Testis (tissue), 2 donors: ENCODE results near the gene ATP2A1.

Experiments used
- POLR2A ChIP-seq: fragments of 450-650 bp; IDR thresholded peaks from one replicate; pipeline ENCODE4 v1.6.1; 2017; ENCODE audit warnings: antibody characterized with exemption, mild to moderate bottlenecking, moderate library complexity
- TF ChIP-seq, protein P1 (sequence below), 3 experiments: fragments of 450-650 bp in 2 of 3; fragments of 200-600 bp in 1 of 3; sonication (generic) in 1 of 3; IDR thresholded peaks; one replicate each; pipeline ENCODE4 v1.5.1; 2016 to 2019; ENCODE audit warnings: antibody characterized with exemption in 3 of 3, mild to moderate bottlenecking in 2 of 3, moderate library complexity in 1 of 3

DNA sequence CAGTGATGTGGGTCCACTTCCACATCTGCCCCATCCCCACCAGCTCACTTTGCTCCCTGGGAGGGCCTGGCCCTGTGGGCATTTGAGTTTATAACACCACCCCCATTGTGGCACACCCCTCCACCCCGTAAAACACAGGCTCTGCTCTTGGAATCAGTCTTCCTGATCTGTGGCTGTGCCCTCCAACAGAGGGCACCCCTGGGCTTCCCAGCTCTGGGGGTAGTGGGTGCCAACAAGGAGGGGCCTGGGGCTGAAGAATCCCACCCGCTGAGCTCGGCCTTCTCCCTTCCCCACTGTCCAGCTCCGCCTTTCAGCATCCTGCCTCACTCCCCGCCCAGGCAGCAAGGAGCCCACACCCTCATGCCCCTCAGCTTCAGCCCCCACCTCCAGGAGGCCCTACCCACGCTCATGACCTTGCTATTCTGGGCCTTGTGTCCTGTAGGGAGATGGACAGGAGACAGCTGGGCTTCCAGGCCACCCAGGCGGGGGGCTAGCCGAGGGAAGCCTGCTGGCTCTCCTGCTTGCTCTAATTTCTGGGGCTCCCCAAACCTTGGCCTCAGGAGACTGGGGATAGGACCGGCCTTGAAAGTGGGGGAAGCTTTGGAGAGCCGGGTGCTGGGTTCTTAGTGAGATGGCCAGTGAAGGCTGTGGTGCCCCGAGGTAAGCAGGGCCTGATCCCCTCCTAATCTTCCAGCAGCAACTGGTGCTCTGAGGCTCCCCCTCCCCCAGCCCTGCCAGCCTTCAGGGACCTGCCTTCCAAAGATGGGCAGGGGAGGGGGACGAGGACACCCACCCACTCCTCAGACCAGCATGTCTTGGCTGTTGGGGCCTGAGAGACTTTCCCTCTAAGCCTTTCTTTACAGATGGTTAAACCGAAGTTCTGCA is 2.9 kb upstream of the ATP2A1 start:
- no peak for TF ChIP-seq POLR2A
- TF ChIP-seq, protein P1, sequence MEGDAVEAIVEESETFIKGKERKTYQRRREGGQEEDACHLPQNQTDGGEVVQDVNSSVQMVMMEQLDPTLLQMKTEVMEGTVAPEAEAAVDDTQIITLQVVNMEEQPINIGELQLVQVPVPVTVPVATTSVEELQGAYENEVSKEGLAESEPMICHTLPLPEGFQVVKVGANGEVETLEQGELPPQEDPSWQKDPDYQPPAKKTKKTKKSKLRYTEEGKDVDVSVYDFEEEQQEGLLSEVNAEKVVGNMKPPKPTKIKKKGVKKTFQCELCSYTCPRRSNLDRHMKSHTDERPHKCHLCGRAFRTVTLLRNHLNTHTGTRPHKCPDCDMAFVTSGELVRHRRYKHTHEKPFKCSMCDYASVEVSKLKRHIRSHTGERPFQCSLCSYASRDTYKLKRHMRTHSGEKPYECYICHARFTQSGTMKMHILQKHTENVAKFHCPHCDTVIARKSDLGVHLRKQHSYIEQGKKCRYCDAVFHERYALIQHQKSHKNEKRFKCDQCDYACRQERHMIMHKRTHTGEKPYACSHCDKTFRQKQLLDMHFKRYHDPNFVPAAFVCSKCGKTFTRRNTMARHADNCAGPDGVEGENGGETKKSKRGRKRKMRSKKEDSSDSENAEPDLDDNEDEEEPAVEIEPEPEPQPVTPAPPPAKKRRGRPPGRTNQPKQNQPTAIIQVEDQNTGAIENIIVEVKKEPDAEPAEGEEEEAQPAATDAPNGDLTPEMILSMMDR (IDR thresholded peaks at IDR 0.05), result no peak
